HuH-7.5 (cell line): ENCODE measurements around the gene ARHGAP19.

ENCODE experiments used
- DNase-seq: peaks from one replicate; pipeline ENCODE4 v3.0.0; 2011; ENCODE audit warnings: low spot score

ARHGAP19 gene

GRCh38 chr10:97228130-97228774 is 64.2 kb downstream of the ARHGAP19 start:
- DNase-seq: no peak

GRCh38 chr10:97226398-97226797 is 66.0 kb downstream of the ARHGAP19 start:
- DNase-seq: no peak

- no peak for DNase-seq
Measured at GRCh38 chr10:97224483-97225435, 67.7 kb downstream of the ARHGAP19 start.

GRCh38 chr10:97222326-97222961 is 70.0 kb downstream of the ARHGAP19 start:
- no peak for DNase-seq

- DNase-seq: no peak
Measured at GRCh38 chr10:97220355-97220754, 72.1 kb downstream of the ARHGAP19 start.

GRCh38 chr10:97217299-97217698 is 75.1 kb downstream of the ARHGAP19 start:
- no peak for DNase-seq

GRCh38 chr10:97215619-97216260 is 76.7 kb downstream of the ARHGAP19 start:
- no peak for DNase-seq

GRCh38 chr10:97213431-97213830 is 79.0 kb downstream of the ARHGAP19 start:
- no peak for DNase-seq

GRCh38 chr10:97211229-97211628 is 81.2 kb downstream of the ARHGAP19 start:
- no peak for DNase-seq

GRCh38 chr10:97210543-97210960 is 81.9 kb downstream of the ARHGAP19 start:
- peak; percentile 68 for DNase-seq

- DNase-seq: no peak
Measured at GRCh38 chr10:97207756-97208346, 84.6 kb downstream of the ARHGAP19 start.

- no peak for DNase-seq
Measured at GRCh38 chr10:97207131-97207530, 85.3 kb downstream of the ARHGAP19 start.

GRCh38 chr10:97204826-97205679 is 87.4 kb downstream of the ARHGAP19 start:
- DNase-seq: no peak

- no peak for DNase-seq
Measured at GRCh38 chr10:97203220-97203619, 89.2 kb downstream of the ARHGAP19 start.

GRCh38 chr10:97200616-97201015 is 91.8 kb downstream of the ARHGAP19 start:
- no peak for DNase-seq

GRCh38 chr10:97199152-97199551 is 93.3 kb downstream of the ARHGAP19 start:
- DNase-seq: no peak

GRCh38 chr10:97197030-97197500 is 95.4 kb downstream of the ARHGAP19 start:
- DNase-seq: no peak

- peak; percentile 78 for DNase-seq
Measured at GRCh38 chr10:97196223-97197029, 96.0 kb downstream of the ARHGAP19 start.

GRCh38 chr10:97195706-97196222 is 96.7 kb downstream of the ARHGAP19 start:
- DNase-seq: no peak
